ENCODE measurements around the gene IFNA13. TPM values are rescaled to one million over a fixed set of nuclear protein-coding genes. Genes with fewer than 3 reads are reported as not detected.

IFNA13 gene
- total RNA-seq, 3 donors from 2014 or later, result not detected

GRCh38 chr9:21348430-21348970 is 19.4 kb downstream of the IFNA13 start:
- intact Hi-C loops (cut with DNase I, micrococcal nuclease), result no loop called here
- no peak for DNase-seq
- Histone ChIP-seq H3K9me3 (no peaks in the 10 kb centered on the region), H3K4me3 (no peak overlapping the region), H3K36me3 (ENCODE audit: low read depth) (no peaks in the 10 kb centered on the region), H3K4me1 (ENCODE audit: low read depth) (no peaks in the 10 kb centered on the region)
- ATAC-seq, result no peak
- no peak for TF ChIP-seq CTCF (IDR thresholded peaks at IDR 0.05)

- H3K4me3 ChIP-seq, result no peak overlapping the region
- TF ChIP-seq CTCF (IDR thresholded peaks at IDR 0.05), result no peak
- peaks cover 2% of the 10 kb centered on the region for H3K4me1 ChIP-seq (ENCODE audit: low read depth)
- DNase-seq (no peak), ATAC-seq (no peak)
- intact Hi-C loops (cut with DNase I, micrococcal nuclease), result no loop called here
- H3K9me3 ChIP-seq, result no peaks in the 10 kb centered on the region
- no peaks in the 10 kb centered on the region for H3K36me3 ChIP-seq (ENCODE audit: low read depth)
These were observed 27.1 kb downstream of the IFNA13 start for GRCh38 chr9:21340735-21341134.

- TF ChIP-seq CTCF (IDR thresholded peaks at IDR 0.05), result no peak
- ATAC-seq (no peak), DNase-seq (no peak)
- Histone ChIP-seq H3K4me1 (ENCODE audit: low read depth) (peaks cover 34% of the 10 kb centered on the region), H3K4me3 (no peak overlapping the region), H3K36me3 (ENCODE audit: low read depth) (no peaks in the 10 kb centered on the region), H3K9me3 (no peaks in the 10 kb centered on the region)
- intact Hi-C loops (cut with DNase I, micrococcal nuclease), result no loop called here
These were observed 31.4 kb downstream of the IFNA13 start for GRCh38 chr9:21336457-21336856.

GRCh38 chr9:21334701-21335632 is 32.9 kb downstream of the IFNA13 start, which contains the start of gene KLHL9:
KLHL9 (minus strand) TSS chr9:21335404; CDS start chr9:21334859, 545 bp downstream.
- TF ChIP-seq CTCF (IDR thresholded peaks at IDR 0.05), result peak; percentile 12
- intact Hi-C loops (cut with DNase I, micrococcal nuclease), result no loop called here
- peak; percentile 92 to 96 (median 94) for DNase-seq
- Histone ChIP-seq H3K36me3 (ENCODE audit: low read depth) (no peaks in the 10 kb centered on the region), H3K4me1 (ENCODE audit: low read depth) (peaks cover 40% of the 10 kb centered on the region), H3K9me3 (no peaks in the 10 kb centered on the region), H3K4me3 (peak within 1 kb of the TSS; percentile 85)
- ATAC-seq, result peak; percentile 99

- DNase-seq, result no peak
- peaks cover 40% of the 10 kb centered on the region for H3K4me1 ChIP-seq (ENCODE audit: low read depth)
- H3K9me3 ChIP-seq, result no peaks in the 10 kb centered on the region
- H3K4me3 ChIP-seq, result no peak overlapping the region
- H3K36me3 ChIP-seq (ENCODE audit: low read depth), result no peaks in the 10 kb centered on the region
- intact Hi-C loops (cut with DNase I, micrococcal nuclease), result no loop called here
- TF ChIP-seq CTCF (IDR thresholded peaks at IDR 0.05), result no peak
- ATAC-seq, result no peak
These were observed 34.6 kb downstream of the IFNA13 start for GRCh38 chr9:21333226-21333625.

Data from mucosa of descending colon (tissue), 3 donors.